CD4-positive, alpha-beta T cell treated with Interferon alpha-2 for 1 hour (primary cell): Measurements from ENCODE around the gene CEMIP.
A peak's percentile ranks its signal among the peaks of the same experiment; 100 is the strongest.

ENCODE experiments used
- DNase-seq, 2 donors: peaks; one replicate each; pipeline ENCODE4 v3.0.0-alpha.2; 2020 to 2022

Gene CEMIP

DNA sequence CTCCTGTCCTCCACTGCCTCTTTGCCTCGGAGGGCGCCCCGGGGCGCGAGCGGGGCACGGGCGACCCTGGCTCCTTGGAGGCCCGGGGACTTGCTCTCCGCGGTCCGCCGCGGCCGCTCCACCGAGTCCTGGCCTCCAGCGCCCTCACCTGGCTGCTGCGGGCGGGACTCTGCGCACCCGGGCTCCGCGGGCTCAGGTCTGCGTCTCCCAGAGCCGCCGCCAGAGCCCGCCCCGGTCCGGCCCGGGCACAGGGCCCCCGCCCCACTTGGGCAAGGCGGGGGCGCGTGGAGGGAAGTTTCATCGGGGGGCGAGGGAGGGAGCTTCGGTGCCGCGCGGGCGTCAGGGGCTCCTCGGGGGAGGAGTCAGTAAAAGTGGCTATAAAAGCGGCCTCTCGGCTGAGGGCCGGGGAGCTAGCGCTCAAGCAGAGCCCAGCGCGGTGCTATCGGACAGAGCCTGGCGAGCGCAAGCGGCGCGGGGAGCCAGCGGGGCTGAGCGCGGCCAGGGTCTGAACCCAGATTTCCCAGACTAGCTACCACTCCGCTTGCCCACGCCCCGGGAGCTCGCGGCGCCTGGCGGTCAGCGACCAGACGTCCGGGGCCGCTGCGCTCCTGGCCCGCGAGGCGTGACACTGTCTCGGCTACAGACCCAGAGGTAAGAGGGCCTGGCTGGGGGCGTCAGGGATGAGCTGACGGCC is at the start of gene CEMIP:
Gene CEMIP (plus strand): TSS at position 407 of the 694 bp plus-strand sequence. CDS start 94,510 bp downstream, outside the sequence.
- DNase-seq, result peak in 1 of 2 donors; percentile 36

DNA sequence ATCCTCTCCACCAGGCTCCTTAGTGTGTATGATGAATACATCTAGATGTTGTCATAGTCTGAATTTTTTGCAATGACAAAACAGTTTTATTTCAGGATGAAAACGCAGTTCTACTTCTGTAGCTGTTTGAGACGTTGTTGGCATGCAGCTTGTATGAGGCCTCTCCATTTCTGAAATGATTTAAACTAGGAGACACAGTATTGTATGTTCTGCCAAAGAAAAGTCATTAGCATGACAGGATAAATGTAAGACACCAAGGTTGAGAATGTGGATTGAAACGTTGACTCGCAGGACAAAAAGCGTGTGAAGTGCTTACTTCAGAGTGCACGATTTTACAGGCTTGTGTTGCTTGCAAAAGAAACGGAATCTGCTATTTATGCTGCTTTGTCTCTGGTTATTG is 48.8 kb upstream of the CEMIP start:
- no peak for DNase-seq

DNA sequence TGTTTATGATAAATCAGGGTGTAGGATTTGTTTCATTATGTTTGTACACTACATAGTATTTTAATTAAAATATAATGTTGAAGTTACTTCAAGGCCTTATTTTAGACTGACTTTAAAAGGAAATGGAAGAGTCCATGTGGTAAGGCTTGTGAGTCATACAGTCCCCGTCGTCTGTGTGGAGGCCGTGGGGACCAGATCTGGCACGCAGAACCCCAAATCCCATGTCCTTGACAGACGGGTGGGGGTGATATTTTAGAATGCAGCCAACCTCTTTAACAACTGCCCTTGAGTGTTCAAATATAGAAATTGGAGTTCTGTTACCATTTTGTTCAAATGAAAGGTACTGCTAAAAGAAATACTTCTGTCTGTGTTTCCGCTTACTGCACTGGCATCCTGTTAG is 48.2 kb upstream of the CEMIP start:
- DNase-seq, result no peak

GRCh38 chr15:80732167-80732566 is 47.0 kb upstream of the CEMIP start:
- no peak for DNase-seq

GRCh38 chr15:80732818-80733217 is 46.4 kb upstream of the CEMIP start:
- DNase-seq, result no peak

DNA sequence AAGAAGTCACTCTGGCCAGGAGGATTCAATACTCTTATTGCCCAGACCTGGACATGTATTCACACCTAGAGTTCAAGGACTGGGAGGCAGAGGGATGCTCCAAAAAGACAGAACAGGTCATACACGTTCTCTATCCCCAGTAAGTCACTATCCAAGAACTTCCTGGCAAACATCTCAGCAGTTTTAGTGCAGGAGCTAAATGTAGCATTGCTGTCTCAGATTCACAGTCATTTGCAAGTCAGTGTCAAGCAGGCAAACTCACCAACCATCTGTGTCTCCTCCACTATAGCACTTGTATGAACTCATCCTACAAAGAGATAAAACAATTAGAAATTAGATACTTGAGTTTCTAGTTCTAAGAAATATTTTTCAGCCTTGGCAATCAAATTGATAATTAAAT is 45.7 kb upstream of the CEMIP start:
- no peak for DNase-seq

DNA sequence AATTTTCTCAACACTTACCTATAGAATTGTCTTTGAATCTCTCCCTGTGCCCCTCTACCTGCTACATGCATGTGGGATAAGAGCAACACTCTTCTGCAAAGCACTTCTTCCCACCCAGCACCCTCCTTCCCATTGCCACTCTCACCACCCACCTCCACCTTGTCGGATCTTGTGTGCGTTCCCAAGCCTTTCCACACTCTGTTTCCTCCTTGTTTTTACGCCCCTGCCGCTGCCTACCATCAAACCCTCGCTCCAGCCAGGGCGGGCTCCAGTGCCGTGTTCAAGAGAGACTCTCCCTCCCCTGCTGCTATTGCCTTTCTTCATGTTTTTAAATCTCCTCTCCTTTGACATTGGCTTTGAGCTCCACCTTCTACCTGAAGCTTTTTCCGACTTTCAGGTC is 43.8 kb upstream of the CEMIP start:
- no peak for DNase-seq

- no peak for DNase-seq
Observed at GRCh38 chr15:80736560-80736959, 42.6 kb upstream of the CEMIP start.

DNA sequence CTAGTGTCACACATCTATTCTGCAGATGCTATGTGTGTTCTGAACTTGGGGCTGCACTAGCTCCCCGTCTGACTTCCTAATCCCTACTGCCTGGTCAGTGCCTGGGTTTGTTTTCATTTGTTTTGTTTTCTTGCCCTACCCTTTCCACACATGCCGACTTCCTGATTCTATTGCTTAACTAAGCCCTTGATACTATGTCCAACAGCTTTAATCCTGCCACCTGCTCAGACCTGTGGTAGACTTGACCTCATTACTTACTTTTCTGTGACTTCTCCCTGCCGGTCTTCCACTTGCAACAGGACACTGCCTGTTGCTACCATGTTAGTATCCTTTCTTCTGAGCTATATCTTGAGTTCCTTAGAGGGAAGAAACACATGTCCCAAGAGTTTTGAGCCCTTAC is 39.3 kb upstream of the CEMIP start:
- DNase-seq, result no peak

- no peak for DNase-seq
Observed at GRCh38 chr15:80742081-80742480, 37.1 kb upstream of the CEMIP start.

DNA sequence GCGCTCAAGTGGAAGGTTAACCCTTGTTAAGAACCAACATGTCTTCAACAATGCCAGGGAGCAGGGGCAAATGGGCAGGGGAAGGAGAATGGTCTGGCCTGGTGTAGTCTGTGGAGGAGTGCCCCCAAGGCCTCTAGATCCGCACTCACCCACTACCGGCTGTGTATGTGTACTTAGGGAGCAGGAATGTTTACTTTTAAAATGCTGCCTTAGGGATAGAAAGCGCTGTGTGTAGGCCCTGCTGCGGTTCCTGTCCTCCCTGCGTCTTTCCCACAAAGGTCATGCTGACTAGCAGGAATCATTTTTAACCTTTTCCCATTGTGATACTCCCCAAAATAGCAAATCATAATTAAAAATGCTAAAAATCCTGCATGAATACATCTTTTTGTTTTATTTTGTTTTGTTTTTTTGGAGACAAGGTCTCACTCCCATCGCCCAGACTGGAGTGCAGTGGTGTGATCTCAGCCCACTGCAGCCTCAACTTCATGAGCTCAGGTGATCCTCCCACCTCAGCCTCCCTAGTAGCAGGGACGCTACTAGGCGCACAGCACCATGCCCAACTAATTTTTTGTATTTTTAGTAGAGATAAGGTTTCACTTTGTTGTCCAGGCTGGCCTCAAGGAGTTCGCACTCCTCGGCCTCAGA is 35.9 kb upstream of the CEMIP start:
- DNase-seq, result no peak

- no peak for DNase-seq
Observed at GRCh38 chr15:80744415-80744814, 34.8 kb upstream of the CEMIP start.

- no peak for DNase-seq
Observed at GRCh38 chr15:80744826-80745225, 34.3 kb upstream of the CEMIP start.

- DNase-seq, result no peak
Observed at GRCh38 chr15:80745888-80746287, 33.3 kb upstream of the CEMIP start.

DNA sequence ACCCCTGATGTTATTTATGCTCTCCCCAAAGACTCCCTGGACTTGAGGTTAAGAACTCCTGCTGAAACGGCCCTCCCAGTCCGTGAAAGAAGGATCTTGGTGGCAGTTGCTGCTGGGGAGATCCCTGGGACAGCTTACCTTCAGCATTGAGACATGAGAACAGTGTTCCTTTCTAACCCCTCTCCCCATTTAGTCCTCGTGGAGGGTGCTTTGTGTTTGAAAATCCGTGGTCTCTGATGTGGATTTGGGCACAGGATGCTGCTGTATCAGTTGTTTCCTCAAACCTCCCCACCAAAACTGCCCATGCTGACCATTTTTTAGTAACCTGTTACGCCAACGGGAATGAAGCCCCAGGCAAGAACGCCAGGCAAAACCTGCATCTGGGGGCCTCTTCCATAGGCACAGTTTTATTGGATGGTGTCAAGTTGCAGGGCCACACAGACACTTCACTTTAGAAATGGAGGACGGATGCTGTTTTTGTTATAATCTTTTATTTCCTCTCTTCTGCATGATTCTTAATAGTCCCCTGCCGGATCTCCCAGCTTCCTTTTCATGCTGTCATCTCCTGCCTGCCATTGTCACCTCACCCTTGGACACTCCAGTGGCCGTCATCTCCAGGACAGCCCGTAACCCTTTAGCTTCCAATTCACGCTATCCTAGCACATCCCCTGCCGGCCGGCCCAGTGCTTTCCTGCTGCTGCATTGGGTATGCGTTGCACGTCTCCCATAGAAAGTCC is 31.7 kb upstream of the CEMIP start:
- no peak for DNase-seq

DNA sequence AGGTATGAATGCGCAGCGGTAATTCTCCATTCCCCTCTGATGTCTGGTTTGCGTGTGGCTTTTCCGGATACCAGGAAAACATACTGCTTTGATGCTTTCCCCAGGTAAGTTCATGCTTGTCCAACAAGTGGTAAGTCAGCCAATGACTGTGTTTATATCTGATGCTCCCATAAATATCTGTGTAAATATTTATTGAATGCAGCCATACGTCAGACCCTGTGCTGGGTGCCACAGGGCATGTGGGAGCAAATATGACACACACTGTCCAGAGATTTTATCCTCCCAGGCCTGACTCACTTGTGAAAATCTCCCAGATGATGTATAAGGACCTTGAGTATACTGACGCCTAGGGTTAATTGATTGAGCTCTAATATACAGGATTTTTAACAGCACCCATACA is 29.6 kb upstream of the CEMIP start:
- DNase-seq, result no peak

DNA sequence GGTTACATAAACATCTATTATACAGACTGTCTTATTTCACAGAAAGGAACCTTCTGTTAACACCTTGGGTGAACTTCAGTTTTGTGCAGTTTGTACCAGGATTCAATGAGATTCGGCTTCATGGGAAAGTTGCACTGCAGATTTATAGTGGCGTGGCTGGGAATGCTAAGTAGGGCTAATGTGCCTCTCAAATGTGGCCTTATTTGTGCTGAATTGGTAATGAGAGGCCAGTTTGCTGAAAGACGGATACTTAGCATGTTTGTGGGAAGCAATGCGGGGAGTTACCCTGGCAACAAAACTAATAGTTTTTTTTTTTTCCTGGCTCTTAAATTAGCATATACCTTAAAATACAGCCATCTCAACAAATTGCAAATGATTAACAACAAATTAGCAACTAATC is 28.6 kb upstream of the CEMIP start:
- no peak for DNase-seq

DNA sequence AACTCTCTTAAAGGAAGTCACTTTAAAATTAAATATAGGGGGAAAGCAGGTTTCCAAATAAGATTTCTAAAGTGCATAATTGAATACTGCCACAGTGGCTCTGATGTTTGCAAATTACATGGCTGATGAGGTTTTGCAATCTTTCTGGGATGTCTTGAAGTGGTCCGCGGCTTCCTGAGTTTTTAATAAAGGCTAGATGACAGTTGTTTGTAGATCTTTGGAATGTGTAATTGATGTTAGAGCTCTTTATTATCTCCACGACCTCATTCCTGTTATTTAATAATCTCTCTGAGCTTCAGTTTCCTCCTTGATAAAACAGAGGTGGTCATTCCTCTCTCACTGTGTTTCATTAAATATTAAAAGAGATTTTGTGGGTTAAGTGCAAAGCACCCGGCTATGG is 27.0 kb upstream of the CEMIP start:
- no peak for DNase-seq

DNA sequence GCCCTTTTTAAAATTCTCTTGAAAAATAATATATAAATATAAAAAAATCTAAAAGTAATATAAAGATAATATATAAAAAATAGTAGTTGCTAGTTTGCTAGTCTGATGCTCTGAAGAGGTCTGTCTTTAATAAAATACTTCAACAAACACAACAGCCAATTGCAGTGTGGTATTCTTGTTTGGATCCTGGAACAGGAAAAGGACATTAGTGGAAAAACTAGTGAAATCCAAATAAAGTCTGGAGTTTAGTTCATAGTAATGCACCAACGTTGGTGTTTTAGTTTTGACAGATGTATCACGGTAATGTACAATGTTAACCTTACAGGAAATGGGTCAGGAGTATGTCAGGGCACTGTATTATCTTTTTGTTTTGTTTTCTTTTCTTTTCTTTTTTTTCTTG is 26.0 kb upstream of the CEMIP start:
- no peak for DNase-seq

DNA sequence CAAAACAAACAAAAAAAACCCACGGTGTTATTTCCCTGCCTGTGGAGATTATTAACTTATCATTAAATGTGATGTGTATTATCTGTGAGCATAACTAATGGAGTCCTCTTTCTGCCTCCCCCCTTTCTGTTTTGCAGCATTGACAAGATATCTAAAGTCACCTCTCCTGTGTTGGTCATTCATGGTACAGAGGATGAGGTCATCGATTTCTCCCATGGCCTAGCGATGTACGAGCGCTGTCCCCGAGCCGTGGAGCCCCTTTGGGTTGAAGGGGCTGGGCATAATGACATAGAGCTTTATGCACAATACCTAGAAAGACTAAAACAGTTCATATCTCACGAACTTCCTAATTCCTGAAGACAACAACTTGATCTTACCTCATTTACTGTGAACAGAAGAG is 25.2 kb upstream of the CEMIP start:
- DNase-seq, result no peak

DNA sequence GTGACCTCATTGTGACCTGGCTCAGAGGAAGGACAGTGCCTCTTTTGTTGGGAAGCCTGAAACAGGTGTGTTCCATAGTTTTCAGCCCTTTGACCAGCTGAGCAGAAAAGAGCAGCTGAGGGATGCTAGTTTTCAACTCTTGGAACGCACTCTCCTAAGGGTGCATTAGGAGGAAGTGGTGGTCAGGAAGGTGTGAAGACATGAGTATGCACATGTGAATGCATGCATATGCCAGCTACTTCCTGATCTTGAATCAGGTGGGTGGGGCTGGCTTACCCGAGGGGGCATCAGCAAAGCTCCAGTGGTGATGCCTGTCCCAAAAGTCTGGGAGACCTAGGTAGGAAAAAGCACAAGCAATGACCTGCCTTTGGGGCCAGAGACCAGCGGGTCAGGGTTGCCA is 23.3 kb upstream of the CEMIP start:
- DNase-seq, result peak in 1 of 2 donors; percentile 19

DNA sequence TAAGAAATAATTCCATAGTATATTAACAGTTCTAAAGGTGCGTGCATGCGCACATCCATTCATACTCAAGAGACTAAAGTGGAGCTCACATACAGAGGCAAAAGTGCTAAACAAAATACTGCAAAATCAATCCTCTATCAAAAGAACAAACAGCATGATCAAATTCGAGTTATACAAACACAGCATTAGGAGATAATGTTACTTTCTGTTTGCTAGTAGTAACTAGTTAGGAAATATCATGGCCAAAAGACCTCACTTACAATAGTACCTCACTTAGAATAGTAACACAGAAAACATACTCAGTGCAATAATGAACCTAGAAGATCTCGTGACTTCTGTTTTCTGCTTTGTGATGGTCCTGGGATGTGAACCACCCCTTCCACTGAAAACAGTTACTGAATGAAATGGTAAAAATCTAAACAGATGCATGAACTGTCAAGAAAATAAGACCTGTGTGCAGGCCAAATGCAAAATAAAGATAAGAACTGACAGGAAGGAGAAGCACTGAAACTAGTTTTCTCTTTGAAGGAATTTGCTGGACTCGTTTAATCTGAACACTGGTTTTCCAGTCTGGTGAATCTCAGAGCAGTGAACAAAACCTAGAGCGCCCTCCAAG is 20.9 kb upstream of the CEMIP start:
- no peak for DNase-seq

- DNase-seq, result no peak
Observed at GRCh38 chr15:80760960-80761359, 18.2 kb upstream of the CEMIP start.

- no peak for DNase-seq
Observed at GRCh38 chr15:80761754-80762153, 17.4 kb upstream of the CEMIP start.
